Right atrium auricular region (tissue), 2 donors: ENCODE data around the gene PRKAG1. TPM values are rescaled to one million over a fixed set of nuclear protein-coding genes. Genes with fewer than 3 reads are reported as not detected.

Experiments
- DNase-seq: peaks from one replicate; pipeline ENCODE4 v3.0.0-alpha.2; 2019; ENCODE audit warnings: low spot score
- H3K27ac ChIP-seq, 2 donors: fragments of 200-600 bp; sonication (generic); 1 replicate in 1 of 2; 2 replicates in 1 of 2; pipeline ENCODE4 v1.5.1; 2016 to 2019
- H3K27me3 ChIP-seq, 2 donors: fragments of 200-600 bp; sonication (generic); one replicate each; pipeline versions ENCODE4 v1.5.1 to v1.6.0; 2017 to 2019
- H3K36me3 ChIP-seq: fragments of 200-600 bp; sonication (generic); one replicate; pipeline ENCODE4 v1.5.1; 2016
- H3K4me1 ChIP-seq, 2 donors: fragments of 200-600 bp; sonication (generic); one replicate each; pipeline versions ENCODE4 v1.5.1 to v1.6.0; 2017 to 2019
- H3K4me3 ChIP-seq, 2 donors: fragments of 200-600 bp; sonication (generic); 1 replicate in 1 of 2; 2 replicates in 1 of 2; pipeline ENCODE4 v1.5.1; 2017 to 2019; ENCODE audit warnings: mild to moderate bottlenecking in 1 of 2, moderate library complexity in 1 of 2
- H3K9me3 ChIP-seq, 2 donors: fragments of 200-600 bp; sonication (generic); one replicate each; pipeline ENCODE4 v1.5.1; 2019
- total RNA-seq, 2 donors: library from RNA; depleted of rRNA; stranded (reverse); fragments of >200 nt; gene quantifications; one replicate each; pipeline ENCODE4 v1.1.0, GENCODE V29; 2016
- TF ChIP-seq, protein P1 (sequence below), 2 donors: fragments of 200-600 bp; sonication (generic); IDR thresholded peaks; one replicate each; pipeline ENCODE4 v1.5.1; 2019; ENCODE audit warnings: antibody characterized with exemption in 2 of 2

PRKAG1 gene
- total RNA-seq, 2 donors from 2014 or later = 68.5 to 74.8 TPM

DNA sequence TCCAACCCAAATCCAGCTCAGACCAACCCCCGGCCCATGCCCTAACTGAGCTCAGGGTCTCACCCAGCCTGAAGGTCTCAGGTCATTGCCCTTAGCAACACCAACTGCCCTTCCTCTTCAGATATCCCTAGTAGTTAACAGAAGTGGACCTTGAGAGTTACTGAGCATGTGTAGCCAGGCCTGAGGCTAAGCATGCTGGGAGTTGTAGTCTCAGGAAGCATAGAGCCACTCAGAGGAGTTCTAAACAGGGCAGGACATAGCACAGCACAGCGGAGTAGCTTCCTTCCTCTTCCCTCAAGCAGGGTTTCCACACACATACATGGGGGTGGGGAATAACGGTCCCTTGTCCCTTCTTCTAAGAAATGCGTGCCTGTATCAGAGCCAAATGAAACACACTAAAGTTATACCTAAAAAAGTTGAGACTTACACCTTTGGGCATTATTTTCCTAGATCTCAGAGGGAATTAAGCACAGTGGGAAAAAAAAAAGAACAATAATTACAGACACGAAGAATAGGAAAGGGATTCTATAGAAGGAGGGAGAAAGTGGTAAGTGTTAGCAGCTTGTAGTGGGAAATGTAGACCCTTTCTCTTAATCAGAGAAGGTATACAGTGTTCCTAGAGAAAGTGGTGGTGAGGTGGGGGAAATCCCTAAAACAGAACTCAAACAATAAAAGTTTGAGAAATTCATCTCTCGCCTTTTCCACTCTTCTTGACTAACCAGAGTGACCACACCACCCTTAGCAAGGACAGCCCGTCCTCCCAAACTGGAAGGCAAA is 37.6 kb upstream of the PRKAG1 start:
- peak overlapping the region; percentile 27 to 54 for H3K27ac ChIP-seq
- H3K27me3 ChIP-seq = no peaks in the 10 kb centered on the region
- peak overlapping the region in 1 of 2 donors; percentile 17 for H3K4me3 ChIP-seq
- DNase-seq = peak; percentile 77
- peaks cover 39% of the 10 kb centered on the region for H3K36me3 ChIP-seq
- H3K9me3 ChIP-seq = no peaks in the 10 kb centered on the region
- H3K4me1 ChIP-seq = peaks cover 0 to 44% of the 10 kb centered on the region in 2 donors
- TF ChIP-seq, protein P1, sequence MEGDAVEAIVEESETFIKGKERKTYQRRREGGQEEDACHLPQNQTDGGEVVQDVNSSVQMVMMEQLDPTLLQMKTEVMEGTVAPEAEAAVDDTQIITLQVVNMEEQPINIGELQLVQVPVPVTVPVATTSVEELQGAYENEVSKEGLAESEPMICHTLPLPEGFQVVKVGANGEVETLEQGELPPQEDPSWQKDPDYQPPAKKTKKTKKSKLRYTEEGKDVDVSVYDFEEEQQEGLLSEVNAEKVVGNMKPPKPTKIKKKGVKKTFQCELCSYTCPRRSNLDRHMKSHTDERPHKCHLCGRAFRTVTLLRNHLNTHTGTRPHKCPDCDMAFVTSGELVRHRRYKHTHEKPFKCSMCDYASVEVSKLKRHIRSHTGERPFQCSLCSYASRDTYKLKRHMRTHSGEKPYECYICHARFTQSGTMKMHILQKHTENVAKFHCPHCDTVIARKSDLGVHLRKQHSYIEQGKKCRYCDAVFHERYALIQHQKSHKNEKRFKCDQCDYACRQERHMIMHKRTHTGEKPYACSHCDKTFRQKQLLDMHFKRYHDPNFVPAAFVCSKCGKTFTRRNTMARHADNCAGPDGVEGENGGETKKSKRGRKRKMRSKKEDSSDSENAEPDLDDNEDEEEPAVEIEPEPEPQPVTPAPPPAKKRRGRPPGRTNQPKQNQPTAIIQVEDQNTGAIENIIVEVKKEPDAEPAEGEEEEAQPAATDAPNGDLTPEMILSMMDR (IDR thresholded peaks at IDR 0.05) = no peak

DNA sequence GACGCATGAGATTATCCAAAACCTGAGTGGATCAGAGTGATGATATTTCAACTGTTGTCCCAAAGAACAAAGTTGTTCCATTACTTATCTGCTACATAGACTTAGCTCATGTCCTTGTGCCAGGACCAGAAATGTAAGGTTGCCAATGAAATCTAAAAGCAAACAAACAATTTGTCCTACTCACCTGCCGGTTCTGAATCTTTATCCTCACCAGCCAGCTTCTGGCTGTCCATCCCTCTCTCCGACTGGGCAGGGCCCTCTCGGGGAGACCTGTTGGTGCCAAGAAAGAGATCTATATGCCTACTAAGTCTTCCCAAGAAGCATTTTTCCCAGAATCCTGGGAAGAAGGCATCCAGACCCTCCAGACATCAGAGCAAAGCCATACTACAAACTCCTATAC is 36.5 kb upstream of the PRKAG1 start:
- H3K9me3 ChIP-seq = no peaks in the 10 kb centered on the region
- no peak for DNase-seq
- TF ChIP-seq, protein P1 (IDR thresholded peaks at IDR 0.05) = no peak
- H3K4me3 ChIP-seq = no peak overlapping the region
- peaks cover 50% of the 10 kb centered on the region for H3K36me3 ChIP-seq
- H3K27ac ChIP-seq = no peak overlapping the region
- no peaks in the 10 kb centered on the region for H3K27me3 ChIP-seq
- peaks cover 0 to 43% of the 10 kb centered on the region in 2 donors for H3K4me1 ChIP-seq

DNA sequence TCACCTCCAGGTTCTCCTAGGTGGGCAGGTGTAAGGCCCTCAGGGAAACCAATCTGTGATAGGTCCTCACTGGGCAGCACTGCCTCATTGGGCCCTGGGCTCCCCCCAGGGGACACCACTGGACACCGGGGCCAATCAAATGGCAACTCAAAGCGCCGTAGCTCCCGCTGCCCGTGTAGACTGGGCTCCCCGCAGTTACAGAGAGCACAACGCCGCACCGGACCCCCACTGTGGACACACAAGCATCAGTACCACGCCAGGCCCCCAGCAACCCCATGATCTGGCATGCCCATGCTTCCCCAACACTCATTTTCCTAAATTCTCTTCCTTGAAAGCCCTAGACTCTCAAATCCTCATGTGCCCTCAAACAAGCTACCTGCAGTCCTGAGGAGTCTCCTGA is 35.9 kb upstream of the PRKAG1 start:
- Histone ChIP-seq H3K9me3 (no peaks in the 10 kb centered on the region), H3K27ac (no peak overlapping the region), H3K4me3 (no peak overlapping the region), H3K4me1 (peaks cover 0 to 43% of the 10 kb centered on the region in 2 donors), H3K27me3 (no peaks in the 10 kb centered on the region), H3K36me3 (peaks cover 56% of the 10 kb centered on the region)
- no peak for DNase-seq
- TF ChIP-seq, protein P1 (IDR thresholded peaks at IDR 0.05) = no peak

DNA sequence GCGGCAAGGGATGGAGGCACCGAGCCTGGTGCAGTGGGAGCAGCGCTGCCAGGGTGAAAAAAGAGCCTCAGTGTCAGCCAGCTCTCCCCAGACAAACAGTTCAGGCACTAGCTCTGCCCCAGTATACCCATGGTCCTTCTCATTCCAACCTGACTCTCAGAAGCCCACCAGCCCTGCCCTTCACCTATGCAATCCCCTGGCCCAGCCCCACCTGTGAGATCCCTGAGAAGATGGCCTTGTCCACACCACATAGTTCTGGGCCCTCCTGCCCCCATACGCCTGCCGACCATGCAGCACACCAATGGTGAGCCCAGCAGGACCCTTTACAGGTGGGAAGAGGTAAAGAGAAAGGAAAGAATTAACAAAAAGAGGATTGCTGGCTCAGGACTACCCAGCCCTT is 35.5 kb upstream of the PRKAG1 start:
- DNase-seq = no peak
- Histone ChIP-seq H3K4me1 (peaks cover 0 to 40% of the 10 kb centered on the region in 2 donors), H3K36me3 (peaks cover 60% of the 10 kb centered on the region), H3K9me3 (no peaks in the 10 kb centered on the region), H3K27ac (no peak overlapping the region), H3K27me3 (no peaks in the 10 kb centered on the region), H3K4me3 (no peak overlapping the region)
- TF ChIP-seq, protein P1 (IDR thresholded peaks at IDR 0.05) = no peak

DNA sequence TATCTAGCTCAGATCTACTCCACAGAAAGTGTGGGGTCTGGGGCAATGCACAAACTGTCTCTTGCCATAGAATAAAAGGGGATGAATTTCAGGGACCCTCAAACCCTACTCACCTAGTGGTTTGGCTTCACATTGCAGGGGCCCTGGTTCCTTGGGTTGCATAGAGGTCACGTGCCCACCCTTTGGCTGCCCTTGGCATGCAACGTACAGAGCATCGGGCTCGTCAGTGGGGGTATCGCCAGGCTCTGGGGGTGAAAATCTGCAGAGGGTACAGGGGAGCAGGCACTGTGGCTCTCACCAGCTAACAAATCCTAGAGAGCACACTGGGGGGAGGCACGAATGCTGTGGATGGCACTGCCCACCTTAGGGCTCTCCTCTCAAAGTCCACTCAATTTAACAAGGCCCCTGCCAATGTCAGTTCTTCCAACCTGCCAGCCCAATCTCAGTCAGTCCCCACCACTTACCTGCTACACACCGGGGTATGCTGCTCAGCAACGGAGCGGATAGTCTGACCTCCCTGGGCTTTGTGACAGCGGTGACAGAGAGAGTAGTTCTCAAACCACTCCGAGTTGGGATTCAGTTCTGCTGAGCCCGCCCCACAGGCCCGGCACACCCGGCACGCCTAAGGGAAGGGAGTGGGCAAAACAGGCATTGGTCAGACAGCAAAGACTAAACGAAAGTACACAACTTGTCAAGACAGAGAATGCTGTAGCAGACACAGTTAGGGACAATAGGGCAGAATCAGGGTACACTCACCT is 34.1 kb upstream of the PRKAG1 start:
- no peaks in the 10 kb centered on the region for H3K27me3 ChIP-seq
- H3K4me1 ChIP-seq = peaks cover 0 to 26% of the 10 kb centered on the region in 2 donors
- H3K36me3 ChIP-seq = peaks cover 75% of the 10 kb centered on the region
- no peaks in the 10 kb centered on the region for H3K9me3 ChIP-seq
- TF ChIP-seq, protein P1 (IDR thresholded peaks at IDR 0.05) = no peak
- H3K4me3 ChIP-seq = no peak overlapping the region
- DNase-seq = no peak
- no peak overlapping the region for H3K27ac ChIP-seq
